Measurements from ENCODE around the gene LDLRAD1.

GRCh38 chr1:53979712-53980450 lies 38.1 kb downstream of the LDLRAD1 start:
- no peak for TF ChIP-seq EZH2 (IDR thresholded peaks at IDR 0.05; ENCODE audit: low read depth)
- TF ChIP-seq CTCF (conservative IDR thresholded peaks at IDR 0.05), result no peak
